WERI-Rb-1 (cell line): ENCODE data around the gene SULT4A1.

ENCODE experiments used
- DNase-seq: peaks from one replicate; pipeline ENCODE4 v3.0.0-alpha.2; 2020
- H3K27ac ChIP-seq: fragments of 250-450 bp; sonication (Bioruptor Pico); 2 replicates; pipeline ENCODE4 v1.5.1; 2020; ENCODE audit warnings: mild to moderate bottlenecking, moderate library complexity
- H3K27me3 ChIP-seq: fragments of 250-450 bp; sonication (Bioruptor Pico); 2 replicates; pipeline ENCODE4 v1.5.1; 2021; ENCODE audit warnings: mild to moderate bottlenecking, low read depth, moderate library complexity; ENCODE audit not compliant: insufficient read depth, severe bottlenecking
- H3K36me3 ChIP-seq: fragments of 250-450 bp; sonication (Bioruptor Pico); 2 replicates; pipeline ENCODE4 v1.5.1; 2020; ENCODE audit warnings: mild to moderate bottlenecking, moderate library complexity
- H3K4me3 ChIP-seq: 2 replicates; pipeline ENCODE4 v1.5.1; 2011; ENCODE audit warnings: low read depth, mild to moderate bottlenecking, control low read depth, low read length
- H3K9me3 ChIP-seq: fragments of 250-450 bp; sonication (Bioruptor Pico); 2 replicates; pipeline ENCODE4 v1.5.1; 2021; ENCODE audit warnings: mild to moderate bottlenecking, moderate library complexity; ENCODE audit not compliant: severe bottlenecking
- CTCF ChIP-seq: IDR thresholded peaks from 2 replicates; pipeline ENCODE4 v1.5.1; 2011; ENCODE audit warnings: low read depth, mild to moderate bottlenecking, control low read depth, inconsistent platforms, low read length

Gene SULT4A1

GRCh38 chr22:43826142-43827002, 35.9 kb downstream of the SULT4A1 start:
- no peak overlapping the region for H3K27ac ChIP-seq

GRCh38 chr22:43825651-43826050, 36.7 kb downstream of the SULT4A1 start:
- no peaks in the 10 kb centered on the region for H3K27me3 ChIP-seq
- DNase-seq: peak; percentile 0
- peaks cover 59% of the 10 kb centered on the region for H3K36me3 ChIP-seq
- no peak overlapping the region for H3K4me3 ChIP-seq
- H3K27ac ChIP-seq: no peak overlapping the region
- TF ChIP-seq CTCF: no peak
- H3K9me3 ChIP-seq: no peaks in the 10 kb centered on the region

More at GRCh38 chr22:43826142-43827002, 35.9 kb downstream of the SULT4A1 start:
- no peak for TF ChIP-seq CTCF
- Histone ChIP-seq H3K27me3 (no peaks in the 10 kb centered on the region), H3K4me3 (no peak overlapping the region), H3K36me3 (peaks cover 67% of the 10 kb centered on the region), H3K9me3 (no peaks in the 10 kb centered on the region)
- peak; percentile 11 for DNase-seq

- Histone ChIP-seq H3K36me3 (peaks cover 52% of the 10 kb centered on the region), H3K27ac (no peak overlapping the region), H3K27me3 (no peaks in the 10 kb centered on the region), H3K9me3 (no peaks in the 10 kb centered on the region), H3K4me3 (no peak overlapping the region)
- peak; percentile 4 for DNase-seq
- no peak for TF ChIP-seq CTCF
Measured at GRCh38 chr22:43824724-43825420, 37.4 kb downstream of the SULT4A1 start.

GRCh38 chr22:43823911-43824665, 38.2 kb downstream of the SULT4A1 start:
- no peak overlapping the region for H3K4me3 ChIP-seq
- H3K27me3 ChIP-seq: no peaks in the 10 kb centered on the region
- TF ChIP-seq CTCF: no peak
- no peak overlapping the region for H3K27ac ChIP-seq
- peak; percentile 1 for DNase-seq
- no peaks in the 10 kb centered on the region for H3K9me3 ChIP-seq
- H3K36me3 ChIP-seq: peaks cover 46% of the 10 kb centered on the region

GRCh38 chr22:43823353-43823908, 38.9 kb downstream of the SULT4A1 start:
- TF ChIP-seq CTCF: no peak
- H3K27me3 ChIP-seq: no peaks in the 10 kb centered on the region
- DNase-seq: peak; percentile 1
- no peak overlapping the region for H3K4me3 ChIP-seq
- H3K27ac ChIP-seq: no peak overlapping the region
- no peaks in the 10 kb centered on the region for H3K9me3 ChIP-seq
- H3K36me3 ChIP-seq: peaks cover 39% of the 10 kb centered on the region
